Measurements from ENCODE around the gene BPIFA2. TPM values are rescaled to one million over a fixed set of nuclear protein-coding genes. Genes with fewer than 3 reads are reported as not detected.

BPIFA2 gene
- total and polyA plus RNA-seq, 12 donors, result not detected

DNA sequence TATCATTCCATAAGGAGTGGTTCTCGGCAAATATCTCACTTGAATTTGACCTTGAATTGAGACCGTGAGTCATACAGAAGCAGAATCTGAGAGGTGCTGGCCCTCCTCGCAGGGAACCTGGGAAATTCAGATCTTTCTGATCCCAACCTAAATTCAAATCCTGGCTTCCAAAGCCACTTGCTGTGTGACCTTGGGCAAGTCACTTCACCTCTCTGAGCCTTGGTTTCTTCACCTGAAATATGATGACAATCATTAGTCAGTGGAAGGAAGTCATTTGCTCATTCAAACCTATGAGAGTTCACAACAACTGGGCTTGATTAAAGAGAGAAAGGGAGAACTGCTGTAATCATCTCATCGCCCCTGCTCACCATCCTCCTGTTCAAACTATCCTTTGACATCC is 56.4 kb downstream of the BPIFA2 start:
- intact Hi-C loops (cut with DNase I), result no loop called here
- Histone ChIP-seq H3K36me3 (replicated peaks in 1 of 2) (no peaks in the 10 kb centered on the region), H3K27me3 (peaks cover 4% of the 10 kb centered on the region), H3K27ac (no peak overlapping the region), H3K4me1 (replicated peaks in 1 of 2) (no peaks in the 10 kb centered on the region), H3K4me3 (no peak overlapping the region), H3K9me3 (replicated peaks in 1 of 3) (no peaks in the 10 kb centered on the region)
- no peak for TF ChIP-seq POLR2A (IDR thresholded peaks at IDR 0.05)
- TF ChIP-seq, protein P1, sequence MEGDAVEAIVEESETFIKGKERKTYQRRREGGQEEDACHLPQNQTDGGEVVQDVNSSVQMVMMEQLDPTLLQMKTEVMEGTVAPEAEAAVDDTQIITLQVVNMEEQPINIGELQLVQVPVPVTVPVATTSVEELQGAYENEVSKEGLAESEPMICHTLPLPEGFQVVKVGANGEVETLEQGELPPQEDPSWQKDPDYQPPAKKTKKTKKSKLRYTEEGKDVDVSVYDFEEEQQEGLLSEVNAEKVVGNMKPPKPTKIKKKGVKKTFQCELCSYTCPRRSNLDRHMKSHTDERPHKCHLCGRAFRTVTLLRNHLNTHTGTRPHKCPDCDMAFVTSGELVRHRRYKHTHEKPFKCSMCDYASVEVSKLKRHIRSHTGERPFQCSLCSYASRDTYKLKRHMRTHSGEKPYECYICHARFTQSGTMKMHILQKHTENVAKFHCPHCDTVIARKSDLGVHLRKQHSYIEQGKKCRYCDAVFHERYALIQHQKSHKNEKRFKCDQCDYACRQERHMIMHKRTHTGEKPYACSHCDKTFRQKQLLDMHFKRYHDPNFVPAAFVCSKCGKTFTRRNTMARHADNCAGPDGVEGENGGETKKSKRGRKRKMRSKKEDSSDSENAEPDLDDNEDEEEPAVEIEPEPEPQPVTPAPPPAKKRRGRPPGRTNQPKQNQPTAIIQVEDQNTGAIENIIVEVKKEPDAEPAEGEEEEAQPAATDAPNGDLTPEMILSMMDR (IDR thresholded peaks at IDR 0.05), result no peak
- DNase-seq, result no peak
- WGBS, 4 donors, result 47 to 68% (median 61%) methylated on average over 4 of the region's 4 CpGs

DNA sequence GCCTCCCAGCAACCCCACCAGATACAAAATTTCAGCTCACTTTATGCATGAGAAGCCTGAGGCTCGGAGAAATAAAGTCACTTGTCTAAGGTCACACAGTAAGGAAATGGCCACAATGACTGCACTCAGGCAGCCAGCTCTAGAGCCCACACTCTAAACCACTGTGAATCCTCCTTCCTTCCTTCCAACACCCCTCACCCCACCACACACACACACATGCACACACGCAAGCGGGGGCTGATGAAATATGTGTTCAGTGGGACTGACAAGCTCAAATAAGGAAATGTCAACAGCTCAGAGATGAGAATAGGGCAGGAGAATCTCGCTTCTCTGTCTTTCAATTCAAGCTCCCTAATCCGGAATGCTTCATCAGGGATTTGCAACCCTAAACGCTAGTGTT is 61.9 kb downstream of the BPIFA2 start:
- Histone ChIP-seq H3K4me3 (no peak overlapping the region), H3K27ac (no peak overlapping the region), H3K27me3 (peaks cover 4% of the 10 kb centered on the region), H3K4me1 (replicated peaks in 1 of 2) (no peaks in the 10 kb centered on the region), H3K36me3 (replicated peaks in 1 of 2) (no peaks in the 10 kb centered on the region), H3K9me3 (replicated peaks in 1 of 3) (no peaks in the 10 kb centered on the region)
- intact Hi-C loops (cut with DNase I), result no loop called here
- DNase-seq, result no peak
- WGBS, 4 donors, result 42 to 56% (median 54%) methylated on average over 6 of the region's 6 CpGs
- TF ChIP-seq POLR2A (IDR thresholded peaks at IDR 0.05), result no peak
- TF ChIP-seq, protein P1 (IDR thresholded peaks at IDR 0.05), result no peak

Other genes starting within 250 kb of the BPIFA2 start
- not detected for gene SUN5, start 163.7 kb upstream of the BPIFA2 start, total RNA-seq
- not detected for gene SUN5, start 163.7 kb upstream of the BPIFA2 start, polyA plus RNA-seq
- under 1 TPM in 1 of 9 donors, not detected in 8; 0.15 TPM for gene BPIFB2, start 160.5 kb upstream of the BPIFA2 start, total RNA-seq
- gene BPIFB2, start 160.5 kb upstream of the BPIFA2 start, polyA plus RNA-seq, result not detected
- not detected for gene BPIFB6, start 136.5 kb upstream of the BPIFA2 start, total RNA-seq
- not detected for gene BPIFB6, start 136.5 kb upstream of the BPIFA2 start, polyA plus RNA-seq
- gene BPIFB3, start 114.3 kb upstream of the BPIFA2 start, total RNA-seq, result not detected
- not detected for gene BPIFB3, start 114.3 kb upstream of the BPIFA2 start, polyA plus RNA-seq
- gene BPIFB4, start 88.5 kb upstream of the BPIFA2 start, total RNA-seq, result not detected
- under 1 TPM in 1 of 3 donors, not detected in 2; 0.07 TPM for gene BPIFB4, start 88.5 kb upstream of the BPIFA2 start, polyA plus RNA-seq
- gene BPIFA3, start 49.2 kb downstream of the BPIFA2 start, total RNA-seq, result not detected
- gene BPIFA3, start 49.2 kb downstream of the BPIFA2 start, polyA plus RNA-seq, result not detected
- gene BPIFA1, start 67.8 kb downstream of the BPIFA2 start, total RNA-seq, result not detected
- not detected for gene BPIFA1, start 67.8 kb downstream of the BPIFA2 start, polyA plus RNA-seq
- gene BPIFB1, start 115.1 kb downstream of the BPIFA2 start, total RNA-seq, result under 1 TPM in 2 of 9 donors, not detected in 7; 0.23 to 0.25 TPM
- gene BPIFB1, start 115.1 kb downstream of the BPIFA2 start, polyA plus RNA-seq, result under 1 TPM in 1 of 3 donors, not detected in 2; 0.07 TPM
- gene CDK5RAP1, start 233.4 kb downstream of the BPIFA2 start, total RNA-seq, result 10 to 100 TPM; 11.3 to 38.8 (median 23.6) TPM
- gene CDK5RAP1, start 233.4 kb downstream of the BPIFA2 start, polyA plus RNA-seq, result 100 to 1,000 TPM in 1 of 3 donors, 10 to 100 TPM in 2; 30.4 to 134 (median 67.8) TPM

Data from adrenal gland (tissue), 12 donors.